Right lobe of liver (tissue), 4 donors: Measurements from ENCODE around the gene MBP.

Experiments
- POLR2A ChIP-seq: fragments of 450-650 bp; IDR thresholded peaks from one replicate; pipeline ENCODE4 v1.6.1; 2017; ENCODE audit warnings: antibody characterized with exemption, mild to moderate bottlenecking
- TF ChIP-seq, protein P1 (sequence below), 4 donors: fragments of 200-600 bp in 3 of 4; fragments of 450-650 bp in 1 of 4; IDR thresholded peaks; one replicate each; pipeline versions ENCODE4 v1.5.1 to v1.8.0; 2016 to 2022; ENCODE audit warnings: antibody characterized with exemption in 4 of 4, mild to moderate bottlenecking in 2 of 4
- donor health status: DM: no; HTN: no; CAD: no.
- donor health status: DM: no; HTN: no; CAD: no.
- donor health status: DM: no; HTN: yes; CAD: no.

DNA sequence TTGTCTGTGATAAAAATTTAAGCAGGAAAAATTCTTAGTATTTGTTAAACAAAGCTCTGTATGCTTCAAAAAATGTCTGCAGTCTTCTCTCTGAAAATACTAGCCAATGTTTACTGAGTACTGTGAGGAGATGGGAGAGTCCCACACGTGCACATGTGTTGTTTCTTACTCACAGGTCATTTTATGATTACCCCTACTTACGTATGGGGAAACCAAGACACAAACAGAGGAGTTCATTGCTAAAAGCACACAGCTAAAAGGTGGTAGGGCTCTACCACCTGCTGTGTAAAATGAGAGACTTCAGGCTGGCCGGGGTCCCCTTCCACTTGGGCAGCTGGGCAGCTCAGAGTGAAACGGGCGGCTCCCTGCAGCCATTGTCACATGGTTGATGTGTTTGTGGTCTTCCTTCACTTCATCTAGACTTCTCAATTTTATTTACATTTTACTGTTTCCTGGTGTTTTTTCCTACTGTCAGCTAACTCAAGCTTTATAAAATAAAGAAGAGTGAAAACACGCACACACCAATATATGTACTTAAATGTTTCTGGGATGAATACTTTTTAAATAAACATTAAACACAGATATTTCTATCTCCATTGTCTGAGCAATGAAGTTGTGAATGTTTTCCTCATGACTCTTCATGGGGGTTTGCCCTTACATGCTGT, 71.2 kb downstream of the MBP start:
- TF ChIP-seq, protein P1, sequence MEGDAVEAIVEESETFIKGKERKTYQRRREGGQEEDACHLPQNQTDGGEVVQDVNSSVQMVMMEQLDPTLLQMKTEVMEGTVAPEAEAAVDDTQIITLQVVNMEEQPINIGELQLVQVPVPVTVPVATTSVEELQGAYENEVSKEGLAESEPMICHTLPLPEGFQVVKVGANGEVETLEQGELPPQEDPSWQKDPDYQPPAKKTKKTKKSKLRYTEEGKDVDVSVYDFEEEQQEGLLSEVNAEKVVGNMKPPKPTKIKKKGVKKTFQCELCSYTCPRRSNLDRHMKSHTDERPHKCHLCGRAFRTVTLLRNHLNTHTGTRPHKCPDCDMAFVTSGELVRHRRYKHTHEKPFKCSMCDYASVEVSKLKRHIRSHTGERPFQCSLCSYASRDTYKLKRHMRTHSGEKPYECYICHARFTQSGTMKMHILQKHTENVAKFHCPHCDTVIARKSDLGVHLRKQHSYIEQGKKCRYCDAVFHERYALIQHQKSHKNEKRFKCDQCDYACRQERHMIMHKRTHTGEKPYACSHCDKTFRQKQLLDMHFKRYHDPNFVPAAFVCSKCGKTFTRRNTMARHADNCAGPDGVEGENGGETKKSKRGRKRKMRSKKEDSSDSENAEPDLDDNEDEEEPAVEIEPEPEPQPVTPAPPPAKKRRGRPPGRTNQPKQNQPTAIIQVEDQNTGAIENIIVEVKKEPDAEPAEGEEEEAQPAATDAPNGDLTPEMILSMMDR (IDR thresholded peaks at IDR 0.05): no peak
- no peak for TF ChIP-seq POLR2A
